Stomach (tissue), 4 donors: Measurements from ENCODE around the gene GPC5.

Experiments used
- CTCF ChIP-seq, 7 experiments: fragments of 450-650 bp in 4 of 7; fragments of 200-600 bp in 3 of 7; sonication (generic) in 3 of 7; IDR thresholded peaks; one replicate each; pipeline ENCODE4 v1.5.1; 2016 to 2019; ENCODE audit warnings: antibody characterized with exemption in 7 of 7, control low read depth in 2 of 7, mild to moderate bottlenecking in 1 of 7
- POLR2AphosphoS5 ChIP-seq, 3 donors: sonication (generic); formaldehyde crosslinking; IDR thresholded peaks; one replicate each; pipeline ENCODE4 v1.6.1; 2016; ENCODE audit warnings: antibody characterized with exemption in 3 of 3

DNA sequence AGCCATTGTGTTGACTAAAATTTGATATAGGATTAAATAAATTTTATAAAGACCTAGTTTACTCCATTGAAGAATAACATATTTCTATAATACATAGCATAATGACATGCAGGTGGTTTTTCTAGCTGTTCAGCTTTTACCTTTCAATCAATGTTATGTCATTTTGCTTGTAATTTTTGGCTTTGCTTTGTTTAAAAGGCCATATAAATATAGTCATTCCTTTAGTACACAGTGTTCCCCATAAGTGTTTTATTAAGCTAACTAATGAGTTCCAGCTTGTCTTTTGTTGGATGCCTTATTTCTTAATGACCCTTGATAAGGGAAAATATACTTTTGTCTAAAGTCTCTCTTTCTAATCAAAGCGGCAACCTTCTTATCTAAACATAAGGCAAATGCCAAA, 921.9 kb downstream of the GPC5 start:
- TF ChIP-seq CTCF (IDR thresholded peaks at IDR 0.05) (no peak), POLR2AphosphoS5 (IDR thresholded peaks at IDR 0.05) (no peak)
